Smooth muscle cell (in vitro differentiated cells): ENCODE measurements around the gene DHX32. TPM values are rescaled to one million over a fixed set of nuclear protein-coding genes. Genes with fewer than 3 reads are reported as not detected.

Experiments used
- DNase-seq: peaks from one replicate; lab custom pipeline; 2025; ENCODE audit not compliant: unreplicated experiment; lab: John Stamatoyannopoulos, UW
- H2AFZ ChIP-seq: fragments of 200-600 bp; sonication (generic); 2 replicates; pipeline ENCODE4 v1.6.0; 2016; ENCODE audit warnings: antibody characterized with exemption, low read depth, mild to moderate bottlenecking
- H3F3A ChIP-seq: fragments of 200-600 bp; sonication (generic); 2 replicates; pipeline ENCODE4 v1.6.0; 2017; ENCODE audit warnings: antibody characterized with exemption, low read depth
- H3K27ac ChIP-seq: fragments of 200-600 bp; sonication (generic); 2 replicates; pipeline ENCODE4 v1.5.1; 2016; ENCODE audit warnings: low read depth, mild to moderate bottlenecking
- H3K27me3 ChIP-seq: fragments of 200-600 bp; sonication (generic); 2 replicates; pipeline ENCODE4 v1.6.1; 2016; ENCODE audit warnings: low read depth, mild to moderate bottlenecking
- H3K36me3 ChIP-seq: fragments of 200-600 bp; sonication (generic); 2 replicates; pipeline ENCODE4 v1.5.1; 2016; ENCODE audit warnings: low read depth
- H3K4me1 ChIP-seq: fragments of 200-600 bp; sonication (generic); 2 replicates; pipeline ENCODE4 v1.5.1; 2016; ENCODE audit warnings: low read depth
- H3K4me2 ChIP-seq: fragments of 200-600 bp; sonication (generic); 2 replicates; pipeline ENCODE4 v1.6.0; 2016; ENCODE audit warnings: mild to moderate bottlenecking
- H3K4me3 ChIP-seq: fragments of 200-600 bp; sonication (generic); 2 replicates; pipeline ENCODE4 v1.5.1; 2016; ENCODE audit warnings: mild to moderate bottlenecking
- H3K79me2 ChIP-seq: fragments of 200-600 bp; sonication (generic); 2 replicates; pipeline ENCODE4 v1.6.0; 2016; ENCODE audit warnings: low read depth, mild to moderate bottlenecking
- H3K9ac ChIP-seq: fragments of 200-600 bp; sonication (generic); 2 replicates; pipeline ENCODE4 v1.6.0; 2016; ENCODE audit warnings: low read depth
- H3K9me3 ChIP-seq: fragments of 200-600 bp; sonication (generic); replicated peaks from 2 replicates; pipeline ENCODE4 v1.5.1; 2016; ENCODE audit warnings: low read depth
- H4K20me1 ChIP-seq: fragments of 200-600 bp; sonication (generic); 2 replicates; pipeline ENCODE4 v1.6.0; 2016; ENCODE audit warnings: low read depth
- CTCF ChIP-seq: fragments of 200-600 bp; sonication (generic); IDR thresholded peaks from 2 replicates; pipeline ENCODE4 v1.5.1; 2017; ENCODE audit warnings: borderline replicate concordance, mild to moderate bottlenecking, antibody characterized with exemption; ENCODE audit not compliant: insufficient read depth, poor library complexity, severe bottlenecking
- WGBS: methylation state at CpG from one replicate; pipeline ENCODE4 v1.1.7; 2016; ENCODE audit warnings: low lambda C conversion rate; 5-methylcytosine and 5-hydroxymethylcytosine counted together
- polyA plus RNA-seq: library from polyadenylated mRNA; unstranded; fragments of >200 nt; fragmentation: Nextera tagmentation; extraction: Ambion mirVana; gene quantifications from 2 replicates; pipeline ENCODE4 v1.2.1, GENCODE V29; 2016
- total RNA-seq: library from RNA; depleted of rRNA; stranded (reverse); fragments of >200 nt; gene quantifications from 2 replicates; pipeline ENCODE4 v1.2.3, GENCODE V29; 2014

DHX32 gene
- total and polyA plus RNA-seq, 2 experiments from 2014 or later = 31.8 to 56.1 TPM

- Histone ChIP-seq H3K36me3 (peaks cover 36% of the 10 kb centered on the region), H4K20me1 (peaks cover 44% of the 10 kb centered on the region), H3K79me2 (peaks cover 41% of the 10 kb centered on the region), H3K27me3 (no peaks in the 10 kb centered on the region), H3K4me3 (no peak overlapping the region), H2AFZ (no peak overlapping the region), H3K9ac (no peak overlapping the region), H3F3A (no peaks in the 10 kb centered on the region), H3K27ac (no peak overlapping the region), H3K4me1 (peaks cover 11% of the 10 kb centered on the region), H3K9me3 (no peaks in the 10 kb centered on the region), H3K4me2 (no peak overlapping the region)
- no peak for TF ChIP-seq CTCF
- DNase-seq = no peak
- 86% methylated on average over 5 of the region's 5 CpGs for WGBS
These were observed 52.8 kb downstream of the DHX32 start for GRCh38 chr10:125828311-125828710.

DNA sequence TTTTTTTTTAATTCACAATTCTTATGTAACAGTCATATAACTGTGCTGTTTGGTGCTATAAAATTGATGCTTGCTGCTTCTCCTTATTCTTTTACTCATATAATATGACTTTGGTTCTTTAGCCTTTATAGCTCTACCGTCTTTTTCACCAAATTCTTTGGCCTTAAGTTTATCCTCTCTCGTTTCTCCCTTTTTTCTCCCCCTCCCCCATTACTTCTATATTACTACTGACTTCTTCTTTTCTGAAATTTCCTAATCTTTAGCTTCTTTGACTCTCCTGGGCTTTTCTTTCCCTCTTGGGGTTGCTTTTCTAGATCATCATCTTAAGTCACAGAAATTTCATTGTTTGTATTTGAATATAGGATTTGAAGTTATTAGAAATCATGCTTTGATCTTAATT is 54.0 kb downstream of the DHX32 start:
- H4K20me1 ChIP-seq = peaks cover 44% of the 10 kb centered on the region
- H3K4me1 ChIP-seq = peaks cover 15% of the 10 kb centered on the region
- no peaks in the 10 kb centered on the region for H3F3A ChIP-seq
- no peaks in the 10 kb centered on the region for H3K27me3 ChIP-seq
- no peak for DNase-seq
- 100% methylated on average over 2 of the region's 2 CpGs for WGBS
- no peak overlapping the region for H3K27ac ChIP-seq
- H3K4me3 ChIP-seq = no peak overlapping the region
- H3K36me3 ChIP-seq = peaks cover 36% of the 10 kb centered on the region
- no peak overlapping the region for H3K4me2 ChIP-seq
- H2AFZ ChIP-seq = no peak overlapping the region
- TF ChIP-seq CTCF = no peak
- H3K9me3 ChIP-seq = no peaks in the 10 kb centered on the region
- no peak overlapping the region for H3K9ac ChIP-seq
- H3K79me2 ChIP-seq = peaks cover 44% of the 10 kb centered on the region

- Histone ChIP-seq H3K4me3 (peak overlapping the region; percentile 97), H3K27ac (no peak overlapping the region), H3K9ac (peak overlapping the region; percentile 98), H3K9me3 (no peaks in the 10 kb centered on the region), H3K79me2 (peaks cover 44% of the 10 kb centered on the region), H3K4me2 (peak overlapping the region; percentile 95), H3F3A (no peaks in the 10 kb centered on the region), H2AFZ (no peak overlapping the region), H3K36me3 (peaks cover 23% of the 10 kb centered on the region), H3K4me1 (peaks cover 15% of the 10 kb centered on the region), H4K20me1 (peaks cover 41% of the 10 kb centered on the region), H3K27me3 (no peaks in the 10 kb centered on the region)
- DNase-seq = no peak
- 87% methylated on average over 1 of the region's 1 CpG for WGBS
- TF ChIP-seq CTCF = no peak
These were observed 56.4 kb downstream of the DHX32 start for GRCh38 chr10:125824736-125825135.

DNA sequence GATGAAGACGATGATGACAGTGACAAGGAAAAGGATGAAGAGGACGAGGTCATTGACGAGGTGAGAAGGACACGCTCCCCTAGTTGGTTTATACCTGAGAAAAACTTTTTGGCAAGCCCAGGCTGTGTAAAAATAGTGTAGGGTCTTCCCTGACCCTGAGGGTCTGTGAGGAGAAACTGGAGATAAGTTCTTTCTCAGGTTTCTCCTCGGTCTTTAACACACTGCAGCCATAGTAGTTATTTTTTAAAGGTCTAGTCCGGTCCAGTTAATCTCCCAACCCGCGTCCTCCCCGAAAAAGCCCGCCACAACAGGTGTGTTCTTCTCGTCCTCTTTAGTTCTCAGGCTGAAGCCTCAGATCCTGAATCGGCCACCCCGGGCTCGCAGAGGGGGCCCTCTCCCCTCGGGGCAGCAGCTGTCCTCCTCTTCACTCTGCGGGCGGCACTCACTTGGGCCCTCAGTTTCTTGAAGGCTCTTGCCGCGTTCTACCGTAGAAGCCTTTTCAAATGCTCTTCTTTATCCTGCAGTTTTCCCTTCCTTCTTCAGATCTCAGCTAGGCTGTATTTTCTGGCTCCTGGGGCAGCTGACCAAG is 57.3 kb downstream of the DHX32 start:
- TF ChIP-seq CTCF = no peak
- no peak for DNase-seq
- Histone ChIP-seq H3K4me2 (peak overlapping the region; percentile 95), H2AFZ (peak overlapping the region; percentile 99), H3K79me2 (peaks cover 44% of the 10 kb centered on the region), H3K4me3 (peak overlapping the region; percentile 97), H3K36me3 (peaks cover 14% of the 10 kb centered on the region), H3F3A (no peaks in the 10 kb centered on the region), H3K27me3 (no peaks in the 10 kb centered on the region), H3K4me1 (peaks cover 15% of the 10 kb centered on the region), H3K9me3 (no peaks in the 10 kb centered on the region), H3K9ac (peak overlapping the region; percentile 98), H3K27ac (peak overlapping the region; percentile 88), H4K20me1 (peaks cover 36% of the 10 kb centered on the region)
- under 1% methylated on average over 20 of the region's 20 CpGs for WGBS
